Measurements from ENCODE around the gene ZNF428.
"Not testable (repeated sequence)": the region's sequence is repeated elsewhere in the genome, so short reads cannot be mapped to it uniquely, and the experiment has no call there.

DNA sequence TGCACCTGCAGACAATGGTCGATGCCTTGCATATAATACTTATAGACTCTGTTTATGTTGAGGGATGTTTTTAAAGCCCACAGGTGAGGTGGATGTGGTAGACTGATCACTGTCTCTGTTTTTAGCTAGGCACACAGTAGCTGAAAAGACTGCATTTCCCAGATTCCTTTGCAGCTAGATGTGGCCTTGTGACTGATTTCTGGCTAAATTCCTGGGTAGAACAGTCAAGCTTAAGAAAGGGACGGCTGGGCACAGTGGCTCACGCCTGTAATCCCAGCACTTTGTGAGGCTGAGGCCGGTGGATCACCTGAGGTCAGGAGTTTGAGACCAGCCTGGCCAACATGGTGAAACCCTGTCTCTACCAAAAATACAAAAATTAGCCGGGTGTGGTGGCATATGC lies 19.1 kb downstream of the ZNF428 start:
- TF ChIP-seq GABPA (IDR thresholded peaks at IDR 0.05; ENCODE audit: low read depth); SIN3A (IDR thresholded peaks at IDR 0.05; ENCODE audit: borderline replicate concordance, low read depth, low read length); FOSL2 (IDR thresholded peaks at IDR 0.05; ENCODE audit: borderline replicate concordance, low read depth); EP300 (IDR thresholded peaks at IDR 0.05; ENCODE audit: borderline replicate concordance in 1 of 2, low read depth in 1 of 2, low read length in 1 of 2); EZH2phosphoT487 (IDR thresholded peaks at IDR 0.05; ENCODE audit: borderline replicate concordance, low read depth); FOXM1 (IDR thresholded peaks at IDR 0.05; ENCODE audit: low read depth); NRF1 (IDR thresholded peaks at IDR 0.05; ENCODE audit: low read depth, low read length); JUND (IDR thresholded peaks at IDR 0.05); RXRA (IDR thresholded peaks at IDR 0.05; ENCODE audit: borderline replicate concordance, low read depth); CHD2 (IDR thresholded peaks at IDR 0.05; ENCODE audit: low read length, partially characterized antibody): not testable (repeated sequence)
- TF ChIP-seq, protein P1, sequence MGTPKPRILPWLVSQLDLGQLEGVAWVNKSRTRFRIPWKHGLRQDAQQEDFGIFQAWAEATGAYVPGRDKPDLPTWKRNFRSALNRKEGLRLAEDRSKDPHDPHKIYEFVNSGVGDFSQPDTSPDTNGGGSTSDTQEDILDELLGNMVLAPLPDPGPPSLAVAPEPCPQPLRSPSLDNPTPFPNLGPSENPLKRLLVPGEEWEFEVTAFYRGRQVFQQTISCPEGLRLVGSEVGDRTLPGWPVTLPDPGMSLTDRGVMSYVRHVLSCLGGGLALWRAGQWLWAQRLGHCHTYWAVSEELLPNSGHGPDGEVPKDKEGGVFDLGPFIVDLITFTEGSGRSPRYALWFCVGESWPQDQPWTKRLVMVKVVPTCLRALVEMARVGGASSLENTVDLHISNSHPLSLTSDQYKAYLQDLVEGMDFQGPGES (IDR thresholded peaks at IDR 0.05; ENCODE audit: low read depth, low read length): not testable (repeated sequence)
- TF ChIP-seq, protein P2, sequence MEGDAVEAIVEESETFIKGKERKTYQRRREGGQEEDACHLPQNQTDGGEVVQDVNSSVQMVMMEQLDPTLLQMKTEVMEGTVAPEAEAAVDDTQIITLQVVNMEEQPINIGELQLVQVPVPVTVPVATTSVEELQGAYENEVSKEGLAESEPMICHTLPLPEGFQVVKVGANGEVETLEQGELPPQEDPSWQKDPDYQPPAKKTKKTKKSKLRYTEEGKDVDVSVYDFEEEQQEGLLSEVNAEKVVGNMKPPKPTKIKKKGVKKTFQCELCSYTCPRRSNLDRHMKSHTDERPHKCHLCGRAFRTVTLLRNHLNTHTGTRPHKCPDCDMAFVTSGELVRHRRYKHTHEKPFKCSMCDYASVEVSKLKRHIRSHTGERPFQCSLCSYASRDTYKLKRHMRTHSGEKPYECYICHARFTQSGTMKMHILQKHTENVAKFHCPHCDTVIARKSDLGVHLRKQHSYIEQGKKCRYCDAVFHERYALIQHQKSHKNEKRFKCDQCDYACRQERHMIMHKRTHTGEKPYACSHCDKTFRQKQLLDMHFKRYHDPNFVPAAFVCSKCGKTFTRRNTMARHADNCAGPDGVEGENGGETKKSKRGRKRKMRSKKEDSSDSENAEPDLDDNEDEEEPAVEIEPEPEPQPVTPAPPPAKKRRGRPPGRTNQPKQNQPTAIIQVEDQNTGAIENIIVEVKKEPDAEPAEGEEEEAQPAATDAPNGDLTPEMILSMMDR (IDR thresholded peaks at IDR 0.05): not testable (repeated sequence)
- TF ChIP-seq, protein P3, sequence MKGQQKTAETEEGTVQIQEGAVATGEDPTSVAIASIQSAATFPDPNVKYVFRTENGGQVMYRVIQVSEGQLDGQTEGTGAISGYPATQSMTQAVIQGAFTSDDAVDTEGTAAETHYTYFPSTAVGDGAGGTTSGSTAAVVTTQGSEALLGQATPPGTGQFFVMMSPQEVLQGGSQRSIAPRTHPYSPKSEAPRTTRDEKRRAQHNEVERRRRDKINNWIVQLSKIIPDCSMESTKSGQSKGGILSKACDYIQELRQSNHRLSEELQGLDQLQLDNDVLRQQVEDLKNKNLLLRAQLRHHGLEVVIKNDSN (IDR thresholded peaks at IDR 0.05; ENCODE audit: borderline replicate concordance, low read depth): not testable (repeated sequence)
